H9 (cell line): ENCODE measurements around the gene GPR87. TPM values are rescaled to one million over a fixed set of nuclear protein-coding genes. Genes with fewer than 3 reads are reported as not detected.
A peak's percentile ranks its signal among the peaks of the same experiment; 100 is the strongest.

Experiments used
- DNase-seq: peaks from one replicate; pipeline ENCODE4 v3.0.0-alpha.2; 2017
- H2AFZ ChIP-seq: one replicate; pipeline ENCODE4 v1.6.1; 2013; ENCODE audit warnings: mild to moderate bottlenecking, low read length, control low read depth, moderate library complexity
- H2AK5ac ChIP-seq: 2 replicates; pipeline ENCODE4 v1.6.1; 2013; ENCODE audit warnings: low read length, control low read depth, mixed read lengths; ENCODE audit not compliant: insufficient read length
- H2BK120ac ChIP-seq: one replicate; pipeline ENCODE4 v1.6.1; 2013; ENCODE audit warnings: low read depth, mild to moderate bottlenecking, low read length, control low read depth, inconsistent platforms; ENCODE audit not compliant: poor library complexity, severe bottlenecking
- H2BK12ac ChIP-seq: 2 replicates; pipeline ENCODE4 v1.6.1; 2013; ENCODE audit warnings: low read length, control low read depth, mixed read lengths, low read depth; ENCODE audit not compliant: insufficient read length
- H2BK15ac ChIP-seq: 2 replicates; pipeline ENCODE4 v1.6.1; 2013; ENCODE audit warnings: low read depth, low read length, control low read depth
- H2BK20ac ChIP-seq: one replicate; pipeline ENCODE4 v1.6.1; 2013; ENCODE audit warnings: low read depth, mild to moderate bottlenecking, low read length, control low read depth, inconsistent platforms; ENCODE audit not compliant: poor library complexity, severe bottlenecking
- H2BK5ac ChIP-seq: 2 replicates; pipeline ENCODE4 v1.6.1; 2013; ENCODE audit warnings: low read length, control low read depth, mixed read lengths; ENCODE audit not compliant: insufficient read length
- H3K14ac ChIP-seq: 2 replicates; pipeline ENCODE4 v1.6.1; 2013; ENCODE audit warnings: low read length, control low read depth; ENCODE audit not compliant: insufficient read depth
- H3K18ac ChIP-seq: 2 replicates; pipeline ENCODE4 v1.6.1; 2013; ENCODE audit warnings: low read depth, mild to moderate bottlenecking, mixed read lengths, low read length, control low read depth; ENCODE audit not compliant: insufficient read length
- H3K23ac ChIP-seq: 2 replicates; pipeline ENCODE4 v1.6.1; 2013; ENCODE audit warnings: low read length, control low read depth, mixed read lengths, low read depth; ENCODE audit not compliant: insufficient read length
- H3K23me2 ChIP-seq: 2 replicates; pipeline ENCODE4 v1.6.1; 2013; ENCODE audit warnings: low read depth, mild to moderate bottlenecking, mixed read lengths, low read length, control low read depth; ENCODE audit not compliant: insufficient read length, poor library complexity, severe bottlenecking
- H3K27ac ChIP-seq: 2 replicates; pipeline ENCODE4 v1.5.1; 2013; ENCODE audit warnings: low read length, control low read depth, mixed read lengths, low read depth; ENCODE audit not compliant: insufficient read length
- H3K27me3 ChIP-seq: 2 replicates; pipeline ENCODE4 v1.6.1; 2013; ENCODE audit warnings: low read length, control low read depth, inconsistent platforms; ENCODE audit not compliant: insufficient read depth
- H3K4ac ChIP-seq: 2 replicates; pipeline ENCODE4 v1.6.1; 2013; ENCODE audit warnings: low read depth, mild to moderate bottlenecking, control low read depth, inconsistent platforms, low read length, moderate library complexity
- H3K4me1 ChIP-seq: 2 replicates; pipeline ENCODE4 v1.6.1; 2013; ENCODE audit warnings: low read length, control low read depth, inconsistent platforms; ENCODE audit not compliant: insufficient read depth
- H3K4me2 ChIP-seq: 2 replicates; pipeline ENCODE4 v1.6.1; 2013; ENCODE audit warnings: low read length, control low read depth, mixed read lengths; ENCODE audit not compliant: insufficient read length, insufficient read depth
- H3K56ac ChIP-seq: 2 replicates; pipeline ENCODE4 v1.6.1; 2013; ENCODE audit warnings: low read depth, mild to moderate bottlenecking, mixed read lengths, low read length, control low read depth; ENCODE audit not compliant: insufficient read length
- H3K79me1 ChIP-seq: 2 replicates; pipeline ENCODE4 v1.6.1; 2013; ENCODE audit warnings: low read depth, mild to moderate bottlenecking, moderate library complexity, low read length, control low read depth, inconsistent platforms; ENCODE audit not compliant: insufficient read depth, poor library complexity, severe bottlenecking
- H3K79me2 ChIP-seq: 2 replicates; pipeline ENCODE4 v1.6.1; 2013; ENCODE audit warnings: low read length, control low read depth, inconsistent platforms; ENCODE audit not compliant: insufficient read depth
- H3K9ac ChIP-seq: 2 replicates; pipeline ENCODE4 v1.6.1; 2013; ENCODE audit warnings: low read length, control low read depth, mixed read lengths; ENCODE audit not compliant: insufficient read length; ENCODE audit errors: extremely low read depth
- H3K9me3 ChIP-seq: one replicate; pipeline ENCODE4 v1.6.1; 2013; ENCODE audit warnings: low read depth, low read length, inconsistent platforms; ENCODE audit not compliant: control insufficient read depth
- H3T11ph ChIP-seq: one replicate; pipeline ENCODE4 v1.6.1; 2013; ENCODE audit warnings: mild to moderate bottlenecking, low read length, control low read depth, inconsistent platforms
- H4K20me1 ChIP-seq: one replicate; pipeline ENCODE4 v1.6.1; 2013; ENCODE audit not compliant: control insufficient read depth, insufficient read length, insufficient read depth
- H4K5ac ChIP-seq: 2 replicates; pipeline ENCODE4 v1.6.1; 2013; ENCODE audit warnings: low read depth, mild to moderate bottlenecking, mixed read lengths, low read length, control low read depth; ENCODE audit not compliant: insufficient read length
- H4K8ac ChIP-seq: replicated peaks from 2 replicates; pipeline ENCODE4 v1.6.1; 2013; ENCODE audit warnings: low read length, control low read depth, mixed read lengths, low read depth; ENCODE audit not compliant: insufficient read length
- H4K91ac ChIP-seq: 2 replicates; pipeline ENCODE4 v1.6.1; 2013; ENCODE audit warnings: low read depth, mild to moderate bottlenecking, moderate library complexity, mixed read lengths, low read length, control low read depth; ENCODE audit not compliant: insufficient read length
- H3K27ac Mint-ChIP-seq, 3 experiments: 2 replicates in 2 of 3; 3 replicates in 1 of 3; pipeline ENCODE4 v1.8.0; 2020 to 2021; ENCODE audit warnings: mixed read lengths in 3 of 3, mild to moderate bottlenecking in 1 of 3, moderate library complexity in 1 of 3
- H3K27me3 Mint-ChIP-seq: 2 replicates; pipeline ENCODE4 v1.8.0; 2021; ENCODE audit warnings: low read depth, mild to moderate bottlenecking, moderate library complexity, mixed read lengths
- H3K36me3 Mint-ChIP-seq, 3 experiments: 2 replicates in 2 of 3; 3 replicates in 1 of 3; pipeline ENCODE4 v1.8.0; 2020 to 2021; ENCODE audit warnings: low read depth in 3 of 3, mixed read lengths in 3 of 3; ENCODE audit not compliant: insufficient read depth in 1 of 3
- H3K4me1 Mint-ChIP-seq, 2 experiments: 2 replicates each; pipeline ENCODE4 v1.8.0; 2020; ENCODE audit warnings: mixed read lengths in 2 of 2
- H3K4me3 Mint-ChIP-seq, 2 experiments: 2 replicates in 1 of 2; 3 replicates in 1 of 2; pipeline ENCODE4 v1.8.0; 2020 to 2021; ENCODE audit warnings: mild to moderate bottlenecking in 2 of 2, mixed read lengths in 2 of 2, moderate library complexity in 1 of 2
- H3K9me3 Mint-ChIP-seq, 2 experiments: 2 replicates in 1 of 2; 3 replicates in 1 of 2; pipeline ENCODE4 v1.8.0; 2020; ENCODE audit warnings: mild to moderate bottlenecking in 2 of 2, mixed read lengths in 2 of 2, moderate library complexity in 1 of 2
- CTCF ChIP-seq: fragments of 200-600 bp; sonication (generic); conservative IDR thresholded peaks from 3 replicates; pipeline ENCODE4 v1.8.0; 2021; ENCODE audit warnings: antibody characterized with exemption, mild to moderate bottlenecking
- WGBS: extraction: QIAGEN DNeasy Blood & Tissue Kit; methylation state at CpG from one replicate; pipeline ENCODE4 v1.1.7; 2013; ENCODE audit warnings: missing lambda C conversion rate, low lambda C conversion rate, mixed read lengths; ENCODE audit not compliant: insufficient read length; ENCODE audit errors: extremely low coverage; 5-methylcytosine and 5-hydroxymethylcytosine counted together
- total RNA-seq: library from RNA; stranded (reverse); gene quantifications from 2 replicates; pipeline ENCODE4 v1.2.1, GENCODE V29; 2021

Gene GPR87
- total RNA-seq, 1 experiment from 2014 or later, result 0.33 TPM

- Histone ChIP-seq H2AK5ac (no peak overlapping the region), H3K79me1 (no peaks in the 10 kb centered on the region), H3T11ph (no peak overlapping the region), H2BK20ac (no peak overlapping the region), H3K4me2 (no peak overlapping the region), H3K18ac (no peak overlapping the region), H2BK15ac (no peak overlapping the region), H3K56ac (no peak overlapping the region), H2AFZ (no peak overlapping the region), H3K23ac (no peak overlapping the region), H4K20me1 (no peaks in the 10 kb centered on the region), H2BK5ac (no peak overlapping the region), H2BK120ac (no peak overlapping the region), H3K4ac (no peak overlapping the region), H4K8ac (no peak overlapping the region), H3K27me3 (no peaks in the 10 kb centered on the region), H2BK12ac (no peak overlapping the region), H3K9me3 (no peaks in the 10 kb centered on the region), H3K27ac (no peak overlapping the region), H4K91ac (no peak overlapping the region), H3K14ac (no peak overlapping the region), H3K9ac (no peak overlapping the region), H3K4me1 (peaks cover 4% of the 10 kb centered on the region), H4K5ac (no peak overlapping the region), H3K79me2 (no peaks in the 10 kb centered on the region), H3K23me2 (no peaks in the 10 kb centered on the region)
- no peak overlapping the region for H3K4me3 Mint-ChIP-seq
- H3K9me3 Mint-ChIP-seq, result no peaks in the 10 kb centered on the region
- H3K27me3 Mint-ChIP-seq, result no peaks in the 10 kb centered on the region
- no peak for TF ChIP-seq CTCF
- no CpG with 5 or more reads among the region's 6 CpGs for WGBS
- H3K36me3 Mint-ChIP-seq, result no peaks in the 10 kb centered on the region
- peak overlapping the region in 1 of 3 experiments; percentile 78; a peak in 2 of 7 replicates for H3K27ac Mint-ChIP-seq
- no peak for DNase-seq
- peaks cover 14 to 32% of the 10 kb centered on the region in 2 experiments for H3K4me1 Mint-ChIP-seq
Observed at GRCh38 chr3:151347432-151347831, 30.8 kb upstream of the GPR87 start.
